ENCODE measurements around the gene ALKBH2. TPM values are rescaled to one million over a fixed set of nuclear protein-coding genes. Genes with fewer than 3 reads are reported as not detected.
A peak's percentile ranks its signal among the peaks of the same experiment; 100 is the strongest.

The ALKBH2 gene
- total RNA-seq, 1 donor: 20.7 TPM

- TF ChIP-seq CTCF (IDR thresholded peaks at IDR 0.05; ENCODE audit: insufficient read depth, low read length): no peak
- no peak overlapping the region for H3K4me3 ChIP-seq (ENCODE audit: low read depth, low read length)
- DNase-seq (ENCODE audit: low read depth): no peak
Observed at GRCh38 chr12:109102491-109102890, 9.2 kb upstream of the ALKBH2 start.

GRCh38 chr12:109100741-109101140 lies 7.5 kb upstream of the ALKBH2 start:
- TF ChIP-seq CTCF (IDR thresholded peaks at IDR 0.05; ENCODE audit: insufficient read depth, low read length): no peak
- DNase-seq (ENCODE audit: low read depth): no peak
- H3K4me3 ChIP-seq (ENCODE audit: low read depth, low read length): no peak overlapping the region

GRCh38 chr12:109099431-109100020 lies 6.3 kb upstream of the ALKBH2 start:
- no peak for DNase-seq (ENCODE audit: low read depth)
- peak overlapping the region; percentile 81 for H3K4me3 ChIP-seq (ENCODE audit: low read depth, low read length)
- TF ChIP-seq CTCF (IDR thresholded peaks at IDR 0.05; ENCODE audit: insufficient read depth, low read length): no peak

- no peak for TF ChIP-seq CTCF (IDR thresholded peaks at IDR 0.05; ENCODE audit: insufficient read depth, low read length)
- peak; percentile 27 for DNase-seq (ENCODE audit: low read depth)
Observed at GRCh38 chr12:109098651-109099050, 5.4 kb upstream of the ALKBH2 start.

GRCh38 chr12:109098183-109098604 lies 4.9 kb upstream of the ALKBH2 start:
- TF ChIP-seq CTCF (IDR thresholded peaks at IDR 0.05; ENCODE audit: insufficient read depth, low read length): no peak
- DNase-seq (ENCODE audit: low read depth): peak; percentile 72
- peak overlapping the region; percentile 81 for H3K4me3 ChIP-seq (ENCODE audit: low read depth, low read length)

More at GRCh38 chr12:109098651-109099050, 5.4 kb upstream of the ALKBH2 start:
- H3K4me3 ChIP-seq (ENCODE audit: low read depth, low read length): peak overlapping the region; percentile 81

- TF ChIP-seq CTCF (IDR thresholded peaks at IDR 0.05; ENCODE audit: insufficient read depth, low read length): no peak
Observed at GRCh38 chr12:109097435-109098182, 4.3 kb upstream of the ALKBH2 start, which contains the start of gene UNG. TSS of gene UNG (plus strand) at chr12:109097597. CDS start at chr12:109097680, 83 bp downstream.

More at GRCh38 chr12:109097435-109098182, 4.3 kb upstream of the ALKBH2 start, which contains the start of gene UNG:
- peak within 1 kb of the TSS; percentile 81 for H3K4me3 ChIP-seq (ENCODE audit: low read depth, low read length)
- DNase-seq (ENCODE audit: low read depth): peak; percentile 93
